ENCODE measurements around the gene HMGN2. TPM values are rescaled to one million over a fixed set of nuclear protein-coding genes. Genes with fewer than 3 reads are reported as not detected.
A peak's percentile ranks its signal among the peaks of the same experiment; 100 is the strongest.

The HMGN2 gene
- total RNA-seq (445 and 457 TPM in 2 replicates), polyA plus RNA-seq (326 and 377 TPM in 2 replicates), polyA minus RNA-seq (153 and 316 TPM in 2 replicates)
- total RNA-seq (2013): 480 TPM

- Histone ChIP-seq H4K20me1 (ENCODE audit: control insufficient read depth, insufficient read depth, low read length, poor library complexity, severe bottlenecking) (peaks cover 68% of the 10 kb centered on the region), H3K79me2 (ENCODE audit: control insufficient read depth, insufficient read depth, low read length) (peaks cover 25% of the 10 kb centered on the region), H3K9me3 (ENCODE audit: control extremely low read depth in 1 of 3, control insufficient read depth in 2 of 3, insufficient read depth in 1 of 3, low read length in 2 of 3) (no peaks in the 10 kb centered on the region), H3K36me3 (replicated peaks in 1 of 2; ENCODE audit: control extremely low read depth in 1 of 2, control insufficient read depth in 1 of 2, extremely low read depth in 1 of 2, insufficient read depth in 2 of 2, low read length in 1 of 2) (peaks cover 4 to 42% of the 10 kb centered on the region in 2 experiments), H3K4me3 (ENCODE audit: control extremely low read depth in 1 of 5, extremely low read depth in 1 of 5, insufficient read depth in 1 of 5, low read depth in 2 of 5, low read length in 4 of 5) (peak within 1 kb of the TSS; percentile 72 to 91 (median 80)), H2AFZ (ENCODE audit: insufficient read depth, low read depth, low read length, poor library complexity, severe bottlenecking) (peak within 1 kb of the TSS; percentile 84), H3K27me3 (replicated peaks in 1 of 4; ENCODE audit: control extremely low read depth in 1 of 4, control insufficient read depth in 3 of 4, insufficient read depth in 4 of 4, low read length in 3 of 4) (no peaks in the 10 kb centered on the region), H3K4me2 (replicated peaks; ENCODE audit: low read depth, low read length, poor library complexity, severe bottlenecking) (peak within 1 kb of the TSS; percentile 96), H3K4me1 (ENCODE audit: control insufficient read depth in 2 of 2, insufficient read depth in 2 of 2, low read length in 2 of 2) (peaks cover 35% of the 10 kb centered on the region in 2 donors), H3K9ac (ENCODE audit: low read length) (peak within 1 kb of the TSS; percentile 98), H3K27ac (ENCODE audit: low read length in 2 of 2) (peak within 1 kb of the TSS; percentile 95 to 98)
- CTCF ChIA-PET: interaction anchor here (1.1 to 3.8 kb wide), 6 partner anchors 10 to 317 kb away, joined by 3 to 23 read pairs (median 4); partner anchors contain the start of gene DHDDS
- H3K27ac Mint-ChIP-seq: peak within 1 kb of the TSS; percentile 98
- intact Hi-C loops (cut with micrococcal nuclease): loop anchor here (1.0 to 10.0 kb wide), 9 partner anchors 40 to 432 kb away; partner anchors contain the start of genes CD52, DHDDS, GPATCH3 and PDIK1L
- DNase-seq: peak; percentile 90
- peak; percentile 57 for ATAC-seq (ENCODE audit: low read depth)
- peaks cover 53% of the 10 kb centered on the region for H3K4me1 Mint-ChIP-seq
- no peaks in the 10 kb centered on the region for H3K9me3 Mint-ChIP-seq (ENCODE audit: insufficient read depth)
- WGBS (ENCODE audit: insufficient coverage): under 1% methylated on average over 69 of the region's 69 CpGs
- POLR2A ChIA-PET: interaction anchor here (0.7 to 2.8 kb wide), 7 partner anchors 11 to 152 kb away, joined by 3 to 39 read pairs (median 4); partner anchors contain the start of gene DHDDS
- H3K27me3 Mint-ChIP-seq: no peaks in the 10 kb centered on the region
- peak within 1 kb of the TSS; percentile 93 for H3K4me3 Mint-ChIP-seq
- no peak for TF ChIP-seq EZH2 (IDR thresholded peaks at IDR 0.05; ENCODE audit: borderline replicate concordance, insufficient read depth, low read depth, low read length, poor library complexity, severe bottlenecking)
- TF ChIP-seq CTCF (IDR thresholded peaks at IDR 0.05): no peak
Measured at GRCh38 chr1:26472320-26472900, at the start of gene HMGN2. TSS of gene HMGN2 (plus strand) at chr1:26472440. CDS start at chr1:26472613, 173 bp downstream.

GRCh38 chr1:26429721-26430120 is 42.5 kb upstream of the HMGN2 start:
- Histone ChIP-seq H4K20me1 (ENCODE audit: control insufficient read depth, insufficient read depth, low read length, poor library complexity, severe bottlenecking) (no peaks in the 10 kb centered on the region), H3K27me3 (replicated peaks in 1 of 4; ENCODE audit: control extremely low read depth in 1 of 4, control insufficient read depth in 3 of 4, insufficient read depth in 4 of 4, low read length in 3 of 4) (peaks cover 0 to 6% (median 0%) of the 10 kb centered on the region in 4 experiments), H3K4me2 (replicated peaks; ENCODE audit: low read depth, low read length, poor library complexity, severe bottlenecking) (no peak overlapping the region), H2AFZ (ENCODE audit: insufficient read depth, low read depth, low read length, poor library complexity, severe bottlenecking) (no peak overlapping the region), H3K9me3 (ENCODE audit: control extremely low read depth in 1 of 3, control insufficient read depth in 2 of 3, insufficient read depth in 1 of 3, low read length in 2 of 3) (no peaks in the 10 kb centered on the region), H3K9ac (ENCODE audit: low read length) (no peak overlapping the region), H3K27ac (ENCODE audit: low read length in 2 of 2) (no peak overlapping the region), H3K79me2 (ENCODE audit: control insufficient read depth, insufficient read depth, low read length) (peaks cover 21% of the 10 kb centered on the region), H3K36me3 (replicated peaks in 1 of 2; ENCODE audit: control extremely low read depth in 1 of 2, control insufficient read depth in 1 of 2, extremely low read depth in 1 of 2, insufficient read depth in 2 of 2, low read length in 1 of 2) (peaks cover 0 to 1% of the 10 kb centered on the region in 2 experiments), H3K4me1 (ENCODE audit: control insufficient read depth in 2 of 2, insufficient read depth in 2 of 2, low read length in 2 of 2) (peaks cover 15 to 21% of the 10 kb centered on the region in 2 donors), H3K4me3 (ENCODE audit: control extremely low read depth in 1 of 5, extremely low read depth in 1 of 5, insufficient read depth in 1 of 5, low read depth in 2 of 5, low read length in 4 of 5) (no peak overlapping the region)
- no peak for DNase-seq
- intact Hi-C loops (cut with micrococcal nuclease): loop anchor here (10.0 kb wide), 1 partner anchor 115 kb away; the partner anchor contains the start of gene CD52
- ChIA-PET POLR2A (no interaction called here), CTCF (interaction anchor here (1.1 to 1.6 kb wide), 2 partner anchors 10 to 13 kb away, joined by 3 to 16 read pairs; no protein-coding TSS in a partner anchor)
- Mint-ChIP-seq H3K9me3 (ENCODE audit: insufficient read depth) (no peaks in the 10 kb centered on the region), H3K4me3 (no peak overlapping the region), H3K27me3 (peaks cover 10% of the 10 kb centered on the region), H3K27ac (no peak overlapping the region), H3K4me1 (peaks cover 20% of the 10 kb centered on the region)
- ATAC-seq (ENCODE audit: low read depth): no peak
- no CpG with 5 or more reads among the region's 2 CpGs for WGBS (ENCODE audit: insufficient coverage)
- TF ChIP-seq CTCF (IDR thresholded peaks at IDR 0.05): no peak
- no peak for TF ChIP-seq EZH2 (IDR thresholded peaks at IDR 0.05; ENCODE audit: borderline replicate concordance, insufficient read depth, low read depth, low read length, poor library complexity, severe bottlenecking)

Measured in B cell (primary cell).